B cell (primary cell): Measurements from ENCODE around the gene BNIP2. TPM values are rescaled to one million over a fixed set of nuclear protein-coding genes. Genes with fewer than 3 reads are reported as not detected.

Experiments
- ATAC-seq: fragments of 200-7000 bp; cut with Tn5 transposase; one replicate; pipeline ENCODE4 v1.10.0; 2021; ENCODE audit warnings: low read depth, mild to moderate bottlenecking, moderate number of reproducible peaks, moderate library complexity
- CTCF ChIA-PET: fragments of 350-600 bp; sonication (Branson Sonifier 250); formaldehyde crosslinking; loops from one replicate; lab custom pipeline; 2021; ENCODE audit warnings: antibody characterized with exemption, inconsistent platforms; lab: Charles Lee
- POLR2A ChIA-PET: fragments of 350-600 bp; sonication (Branson Sonifier 250); formaldehyde crosslinking; loops from one replicate; lab custom pipeline; 2021; ENCODE audit warnings: antibody characterized with exemption; lab: Charles Lee
- DNase-seq: peaks from one replicate; pipeline ENCODE4 v3.0.0; 2013
- H2AFZ ChIP-seq: 2 replicates; pipeline ENCODE4 v1.6.1; 2012; ENCODE audit warnings: mild to moderate bottlenecking, low read depth, low read length; ENCODE audit not compliant: insufficient read depth, poor library complexity, severe bottlenecking
- H3K27ac ChIP-seq, 2 donors: 1 replicate in 1 of 2; 2 replicates in 1 of 2; pipeline ENCODE4 v1.5.1; 2012 to 2013; ENCODE audit warnings: low read length in 2 of 2, mild to moderate bottlenecking in 2 of 2, moderate library complexity in 1 of 2
- H3K27me3 ChIP-seq, 4 experiments: fragments of 200-600 bp in 1 of 4; sonication (generic) in 1 of 4; replicated peaks in 1 of 4; 1 replicate in 2 of 4; 2 replicates in 2 of 4; pipeline versions ENCODE4 v1.6.1 to v1.7.0; 2013 to 2016; ENCODE audit warnings: low read length in 3 of 4, mild to moderate bottlenecking in 2 of 4, mixed read lengths in 1 of 4, moderate library complexity in 1 of 4; ENCODE audit not compliant: insufficient read depth in 4 of 4, control insufficient read depth in 3 of 4; ENCODE audit errors: control extremely low read depth in 1 of 4
- H3K36me3 ChIP-seq, 2 experiments: replicated peaks in 1 of 2; 1 replicate in 1 of 2; 2 replicates in 1 of 2; pipeline versions ENCODE4 v1.6.1 to v1.7.1; 2013; ENCODE audit warnings: low read length in 1 of 2; ENCODE audit not compliant: insufficient read depth in 2 of 2, control insufficient read depth in 1 of 2; ENCODE audit errors: control extremely low read depth in 1 of 2, extremely low read depth in 1 of 2
- H3K4me1 ChIP-seq, 2 donors: fragments of 200-600 bp in 1 of 2; sonication (generic) in 1 of 2; 1 replicate in 1 of 2; 2 replicates in 1 of 2; pipeline versions ENCODE4 v1.5.1 to v1.6.1; 2013 to 2017; ENCODE audit warnings: low read length in 2 of 2; ENCODE audit not compliant: control insufficient read depth in 2 of 2, insufficient read depth in 2 of 2
- H3K4me2 ChIP-seq: replicated peaks from 2 replicates; pipeline ENCODE3; 2012; ENCODE audit warnings: mild to moderate bottlenecking, low read depth, low read length; ENCODE audit not compliant: poor library complexity, severe bottlenecking
- H3K4me3 ChIP-seq, 5 experiments: fragments of 200-600 bp in 1 of 5; sonication (generic) in 1 of 5; 1 replicate in 3 of 5; 2 replicates in 2 of 5; pipeline versions ENCODE4 v1.5.1 to v1.7.0; 2011 to 2016; ENCODE audit warnings: low read length in 4 of 5, mild to moderate bottlenecking in 4 of 5, low read depth in 2 of 5, control low read depth in 1 of 5, moderate library complexity in 1 of 5; ENCODE audit not compliant: insufficient read depth in 1 of 5; ENCODE audit errors: control extremely low read depth in 1 of 5, extremely low read depth in 1 of 5
- H3K79me2 ChIP-seq: fragments of 200-600 bp; sonication (generic); one replicate; pipeline ENCODE4 v1.6.0; 2016; ENCODE audit warnings: low read length; ENCODE audit not compliant: control insufficient read depth, insufficient read depth
- H3K9ac ChIP-seq: fragments of 200-600 bp; sonication (generic); 2 replicates; pipeline ENCODE4 v1.6.1; 2017; ENCODE audit warnings: mild to moderate bottlenecking, low read length, moderate library complexity
- H3K9me3 ChIP-seq, 3 donors: one replicate each; pipeline versions ENCODE4 v1.6.1 to v1.7.1; 2013; ENCODE audit warnings: low read length in 2 of 3; ENCODE audit not compliant: control insufficient read depth in 2 of 3, insufficient read depth in 1 of 3; ENCODE audit errors: control extremely low read depth in 1 of 3
- H4K20me1 ChIP-seq: 2 replicates; pipeline ENCODE4 v1.6.0; 2012; ENCODE audit warnings: mild to moderate bottlenecking, low read length; ENCODE audit not compliant: insufficient read depth, control insufficient read depth, poor library complexity, severe bottlenecking
- H3K27ac Mint-ChIP-seq: one replicate; pipeline ENCODE4 v1.8.0; 2021; ENCODE audit warnings: mixed read lengths
- H3K27me3 Mint-ChIP-seq: one replicate; pipeline ENCODE4 v1.8.0; 2021; ENCODE audit warnings: mixed read lengths
- H3K4me1 Mint-ChIP-seq: one replicate; pipeline ENCODE4 v1.8.0; 2021; ENCODE audit warnings: mixed read lengths
- H3K4me3 Mint-ChIP-seq: one replicate; pipeline ENCODE4 v1.8.0; 2021; ENCODE audit warnings: mixed read lengths
- H3K9me3 Mint-ChIP-seq: one replicate; pipeline ENCODE4 v1.8.0; 2022; ENCODE audit warnings: mixed read lengths; ENCODE audit not compliant: insufficient read depth
- EZH2 ChIP-seq: IDR thresholded peaks from 2 replicates; pipeline ENCODE4 v1.6.1; 2012; ENCODE audit warnings: borderline replicate concordance, low read depth, mild to moderate bottlenecking, moderate library complexity, low read length; ENCODE audit not compliant: insufficient read depth, poor library complexity, severe bottlenecking
- WGBS: methylation state at CpG from one replicate; pipeline ENCODE4 v1.1.5; 2013; ENCODE audit warnings: missing lambda C conversion rate; ENCODE audit not compliant: insufficient coverage; 5-methylcytosine and 5-hydroxymethylcytosine counted together
- intact Hi-C: fragments of 100-400 bp; cut with micrococcal nuclease; formaldehyde crosslinking; loops from one replicate; pipeline ENCODE4 v1.10.0; 2022
- polyA plus RNA-seq: library from polyadenylated mRNA; depleted of rRNA; stranded (reverse); fragments of >200 nt; gene quantifications from 2 replicates; pipeline ENCODE4 v1.2.3, GENCODE V29; 2012
- total RNA-seq, 2 donors: library from RNA; stranded (reverse); fragments of 120-200 nt in 1 of 2; gene quantifications; 1 replicate in 1 of 2; 2 replicates in 1 of 2; pipeline versions ENCODE4 v1.2.3 to v1.2.4, GENCODE V29; 2013 to 2022
- TF ChIP-seq, protein P1 (sequence below): fragments of 200-600 bp; IDR thresholded peaks from one replicate; pipeline ENCODE4 v1.8.0; 2022; ENCODE audit warnings: antibody characterized with exemption, mild to moderate bottlenecking

The BNIP2 gene
- total and polyA plus RNA-seq, 2 donors (not counting 1 experiment from before 2014, with no cell fraction given) = 21.3 to 91.2 TPM

DNA sequence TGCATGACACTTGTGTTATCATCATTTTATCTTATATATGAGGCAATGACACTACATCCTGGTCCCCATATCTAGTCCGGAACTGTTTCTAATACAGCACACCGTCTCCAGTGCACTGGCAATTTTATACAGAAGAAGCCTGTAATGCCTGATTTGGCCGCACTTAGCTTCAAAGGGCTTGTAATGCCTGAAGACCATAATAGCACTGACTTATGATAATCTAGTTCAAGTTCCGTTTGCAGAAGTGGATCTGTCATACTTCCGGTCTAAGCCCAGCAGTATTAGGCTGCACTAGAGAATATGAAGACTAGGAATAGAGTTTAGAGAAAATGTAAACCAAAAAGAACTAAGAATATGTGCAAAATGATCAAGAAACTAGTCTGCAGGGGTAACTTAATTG, 1.3 kb downstream of the BNIP2 start:
- intact Hi-C loops = loop anchor here (2.0 to 5.0 kb wide), 7 partner anchors 73 to 939 kb away; partner anchors contain the start of genes ADAM10, MINDY2, RNF111 and SLTM
- Histone ChIP-seq H3K27me3 (no peaks in the 10 kb centered on the region), H3K4me3 (peak overlapping the region; percentile 66 to 99 (median 97)), H4K20me1 (peaks cover 35% of the 10 kb centered on the region), H3K27ac (peak overlapping the region; percentile 93 to 98), H3K9ac (peak overlapping the region; percentile 99), H3K4me2 (peak overlapping the region; percentile 85), H2AFZ (no peak overlapping the region), H3K9me3 (no peaks in the 10 kb centered on the region), H3K36me3 (peaks cover 0 to 7% of the 10 kb centered on the region in 2 experiments), H3K79me2 (peaks cover 61% of the 10 kb centered on the region), H3K4me1 (peaks cover 43 to 45% of the 10 kb centered on the region in 2 donors)
- H3K4me3 Mint-ChIP-seq = peak overlapping the region; percentile 89
- peaks cover 55% of the 10 kb centered on the region for H3K4me1 Mint-ChIP-seq
- 0% methylated on average over 3 of the region's 5 CpGs for WGBS
- ChIA-PET POLR2A (interaction anchor here (0.7 to 1.2 kb wide), 2 partner anchors 20 to 710 kb away, joined by 3 to 5 read pairs; partner anchors contain the start of gene ANXA2), CTCF (interaction anchor here (2.0 kb wide), 1 partner anchor 155 kb away, joined by 6 read pairs; no protein-coding TSS in a partner anchor)
- TF ChIP-seq, protein P1, sequence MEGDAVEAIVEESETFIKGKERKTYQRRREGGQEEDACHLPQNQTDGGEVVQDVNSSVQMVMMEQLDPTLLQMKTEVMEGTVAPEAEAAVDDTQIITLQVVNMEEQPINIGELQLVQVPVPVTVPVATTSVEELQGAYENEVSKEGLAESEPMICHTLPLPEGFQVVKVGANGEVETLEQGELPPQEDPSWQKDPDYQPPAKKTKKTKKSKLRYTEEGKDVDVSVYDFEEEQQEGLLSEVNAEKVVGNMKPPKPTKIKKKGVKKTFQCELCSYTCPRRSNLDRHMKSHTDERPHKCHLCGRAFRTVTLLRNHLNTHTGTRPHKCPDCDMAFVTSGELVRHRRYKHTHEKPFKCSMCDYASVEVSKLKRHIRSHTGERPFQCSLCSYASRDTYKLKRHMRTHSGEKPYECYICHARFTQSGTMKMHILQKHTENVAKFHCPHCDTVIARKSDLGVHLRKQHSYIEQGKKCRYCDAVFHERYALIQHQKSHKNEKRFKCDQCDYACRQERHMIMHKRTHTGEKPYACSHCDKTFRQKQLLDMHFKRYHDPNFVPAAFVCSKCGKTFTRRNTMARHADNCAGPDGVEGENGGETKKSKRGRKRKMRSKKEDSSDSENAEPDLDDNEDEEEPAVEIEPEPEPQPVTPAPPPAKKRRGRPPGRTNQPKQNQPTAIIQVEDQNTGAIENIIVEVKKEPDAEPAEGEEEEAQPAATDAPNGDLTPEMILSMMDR = no peak
- no peak for TF ChIP-seq EZH2
- no peaks in the 10 kb centered on the region for H3K27me3 Mint-ChIP-seq
- no peaks in the 10 kb centered on the region for H3K9me3 Mint-ChIP-seq
- ATAC-seq (no peak), DNase-seq (peak; percentile 67)
- peak overlapping the region; percentile 93 for H3K27ac Mint-ChIP-seq

DNA sequence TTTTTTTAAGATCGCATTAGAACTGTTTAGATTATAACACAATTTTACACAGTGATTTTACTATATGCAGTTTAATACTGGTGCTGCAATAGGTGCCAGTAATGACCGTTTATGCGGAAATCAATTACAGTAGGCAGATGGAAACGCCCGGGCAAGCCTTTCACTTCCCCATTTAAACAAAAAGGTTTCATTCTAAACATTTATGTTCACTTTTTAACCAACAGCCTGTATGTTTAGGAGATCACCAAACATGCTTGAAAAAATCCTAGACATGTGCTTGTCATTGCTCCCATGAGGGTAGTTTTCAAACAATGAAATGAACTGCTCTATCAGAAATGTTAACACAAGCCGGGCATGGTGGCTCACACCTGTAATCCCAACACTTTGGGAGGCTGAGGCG, 2.7 kb downstream of the BNIP2 start:
- ChIA-PET POLR2A (no interaction called here), CTCF (interaction anchor here (1.0 kb wide), 1 partner anchor 29 kb away, joined by 3 read pairs; the partner anchor contains the start of gene GTF2A2)
- H3K4me2 ChIP-seq = peak overlapping the region; percentile 85
- Mint-ChIP-seq H3K4me1 (peaks cover 54% of the 10 kb centered on the region), H3K4me3 (peak overlapping the region; percentile 86), H3K9me3 (no peaks in the 10 kb centered on the region), H3K27ac (peak overlapping the region; percentile 93), H3K27me3 (no peaks in the 10 kb centered on the region)
- H3K27ac ChIP-seq = peak overlapping the region; percentile 93 to 98
- DNase-seq (peak; percentile 78), ATAC-seq (peak; percentile 8)
- H3K36me3 ChIP-seq = peaks cover 3 to 16% of the 10 kb centered on the region in 2 experiments
- H3K9ac ChIP-seq = peak overlapping the region; percentile 57
- H3K27me3 ChIP-seq = no peaks in the 10 kb centered on the region
- TF ChIP-seq, protein P1 = no peak
- no peak for TF ChIP-seq EZH2
- H3K9me3 ChIP-seq = no peaks in the 10 kb centered on the region
- WGBS = 29% methylated on average over 2 of the region's 7 CpGs
- H3K4me1 ChIP-seq = peaks cover 43 to 45% of the 10 kb centered on the region in 2 donors
- peaks cover 44% of the 10 kb centered on the region for H4K20me1 ChIP-seq
- H3K79me2 ChIP-seq = peaks cover 76% of the 10 kb centered on the region
- peak overlapping the region in 4 of 5 experiments; percentile 21 to 89 (median 48) for H3K4me3 ChIP-seq
- H2AFZ ChIP-seq = no peak overlapping the region
- intact Hi-C loops = loop anchor here (1.0 to 5.0 kb wide), 3 partner anchors 29 to 914 kb away; partner anchors contain the start of genes GTF2A2 and MINDY2
